ENCODE results near the gene FBXO47.

Gene FBXO47

DNA sequence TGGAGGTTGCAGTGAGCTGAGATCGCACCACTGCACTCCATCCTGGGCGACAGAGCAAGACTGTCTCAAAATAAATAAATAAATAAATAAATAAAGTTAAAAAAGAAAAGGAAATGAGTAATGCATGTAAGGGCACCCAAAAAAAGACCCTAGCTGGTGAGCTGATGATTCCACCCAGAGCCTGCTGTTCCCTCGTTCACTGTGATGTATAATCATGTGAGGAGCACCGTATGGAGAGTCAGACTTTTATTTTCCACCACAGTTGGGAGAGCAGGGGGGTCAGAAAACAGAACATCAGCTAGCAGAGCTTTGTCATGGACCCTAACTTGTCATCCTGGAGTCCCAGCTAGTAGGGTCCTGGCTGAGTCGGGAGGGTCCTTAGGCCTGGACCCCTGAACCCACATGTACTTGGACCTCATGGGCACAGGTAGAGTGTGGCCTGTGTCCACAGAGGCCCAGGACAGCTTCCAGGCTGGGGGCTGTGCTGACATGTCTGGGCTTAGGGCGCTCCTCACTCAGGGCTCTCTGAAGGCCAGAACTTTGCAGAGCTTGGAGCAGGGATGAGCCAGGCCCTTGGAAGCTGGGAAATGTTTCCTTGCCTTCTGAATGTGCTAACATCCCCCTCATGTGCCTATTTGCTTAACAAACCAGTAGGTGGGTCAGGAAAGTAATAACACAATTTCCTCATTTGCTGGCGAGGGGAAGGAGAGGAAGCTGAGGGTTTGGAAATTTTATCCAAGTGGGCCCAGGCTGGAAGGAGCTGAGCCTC, 60.6 kb downstream of the FBXO47 start:
- DNase-seq (ENCODE audit: low spot score), result no peak
- TF ChIP-seq, protein P1, sequence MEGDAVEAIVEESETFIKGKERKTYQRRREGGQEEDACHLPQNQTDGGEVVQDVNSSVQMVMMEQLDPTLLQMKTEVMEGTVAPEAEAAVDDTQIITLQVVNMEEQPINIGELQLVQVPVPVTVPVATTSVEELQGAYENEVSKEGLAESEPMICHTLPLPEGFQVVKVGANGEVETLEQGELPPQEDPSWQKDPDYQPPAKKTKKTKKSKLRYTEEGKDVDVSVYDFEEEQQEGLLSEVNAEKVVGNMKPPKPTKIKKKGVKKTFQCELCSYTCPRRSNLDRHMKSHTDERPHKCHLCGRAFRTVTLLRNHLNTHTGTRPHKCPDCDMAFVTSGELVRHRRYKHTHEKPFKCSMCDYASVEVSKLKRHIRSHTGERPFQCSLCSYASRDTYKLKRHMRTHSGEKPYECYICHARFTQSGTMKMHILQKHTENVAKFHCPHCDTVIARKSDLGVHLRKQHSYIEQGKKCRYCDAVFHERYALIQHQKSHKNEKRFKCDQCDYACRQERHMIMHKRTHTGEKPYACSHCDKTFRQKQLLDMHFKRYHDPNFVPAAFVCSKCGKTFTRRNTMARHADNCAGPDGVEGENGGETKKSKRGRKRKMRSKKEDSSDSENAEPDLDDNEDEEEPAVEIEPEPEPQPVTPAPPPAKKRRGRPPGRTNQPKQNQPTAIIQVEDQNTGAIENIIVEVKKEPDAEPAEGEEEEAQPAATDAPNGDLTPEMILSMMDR (IDR thresholded peaks at IDR 0.05; ENCODE audit: extremely low read depth, missing control alignments), result no peak

DNA sequence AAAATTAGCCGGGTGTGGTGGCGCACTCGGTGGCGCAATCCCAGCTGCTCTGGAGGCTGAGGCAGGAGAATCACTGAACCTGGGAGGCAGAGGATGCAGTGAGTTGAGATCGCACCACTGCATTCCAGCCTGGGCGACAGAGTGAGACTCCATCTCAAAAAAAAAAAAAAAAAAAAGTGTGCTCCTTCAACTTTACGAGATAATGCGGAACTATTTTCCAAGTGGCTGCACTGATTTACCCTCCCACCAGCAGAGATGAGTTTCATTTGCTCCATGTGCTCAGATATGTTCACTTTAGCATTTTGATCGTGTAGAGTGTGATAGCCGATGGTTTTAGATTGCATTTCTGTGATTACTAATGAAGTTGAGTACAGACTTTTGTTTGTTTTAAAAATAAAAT, 61.8 kb downstream of the FBXO47 start:
- DNase-seq (ENCODE audit: low spot score), result no peak
- TF ChIP-seq, protein P1 (IDR thresholded peaks at IDR 0.05; ENCODE audit: extremely low read depth, missing control alignments), result no peak

- TF ChIP-seq, protein P1 (IDR thresholded peaks at IDR 0.05; ENCODE audit: extremely low read depth, missing control alignments), result no peak
- DNase-seq (ENCODE audit: low spot score), result no peak
These were observed 62.3 kb downstream of the FBXO47 start for GRCh38 chr17:38904892-38905291.

GRCh38 chr17:38903404-38903803, 63.8 kb downstream of the FBXO47 start:
- no peak for DNase-seq (ENCODE audit: low spot score)
- TF ChIP-seq, protein P1 (IDR thresholded peaks at IDR 0.05; ENCODE audit: extremely low read depth, missing control alignments), result no peak

DNA sequence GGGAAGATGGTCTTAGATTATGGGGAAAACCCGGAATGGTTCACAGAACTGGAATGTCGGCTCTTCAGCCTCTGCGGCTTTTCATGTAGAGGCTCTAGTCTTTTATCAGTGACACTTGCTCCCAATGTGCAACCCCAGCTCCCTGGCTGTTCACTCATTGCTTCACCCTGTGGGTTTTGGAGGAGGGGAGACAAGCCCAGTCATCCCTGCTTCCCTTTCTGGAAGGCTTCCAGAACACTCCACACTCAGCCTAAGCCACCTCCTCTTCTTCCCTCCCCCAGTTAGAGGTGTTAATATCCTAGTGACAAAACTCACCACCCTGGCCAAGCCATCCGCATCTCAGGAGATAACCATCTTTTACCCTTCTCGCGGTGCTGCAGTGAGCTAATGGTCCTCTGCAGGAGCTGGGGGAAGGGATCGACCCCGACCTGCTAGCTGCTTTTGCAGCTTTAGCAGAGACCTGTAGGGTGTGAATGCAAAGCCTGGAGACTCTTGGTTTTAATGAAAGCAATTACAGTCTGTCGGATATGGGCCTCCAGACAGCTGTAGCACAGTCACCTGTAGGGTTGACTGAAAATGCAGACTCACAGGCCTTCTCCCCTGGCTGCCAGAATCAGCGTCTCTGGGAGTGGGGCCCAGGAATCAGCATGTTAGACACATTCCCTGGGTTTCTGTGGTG, 66.1 kb downstream of the FBXO47 start:
- TF ChIP-seq, protein P1 (IDR thresholded peaks at IDR 0.05; ENCODE audit: extremely low read depth, missing control alignments), result no peak
- DNase-seq (ENCODE audit: low spot score), result no peak

DNA sequence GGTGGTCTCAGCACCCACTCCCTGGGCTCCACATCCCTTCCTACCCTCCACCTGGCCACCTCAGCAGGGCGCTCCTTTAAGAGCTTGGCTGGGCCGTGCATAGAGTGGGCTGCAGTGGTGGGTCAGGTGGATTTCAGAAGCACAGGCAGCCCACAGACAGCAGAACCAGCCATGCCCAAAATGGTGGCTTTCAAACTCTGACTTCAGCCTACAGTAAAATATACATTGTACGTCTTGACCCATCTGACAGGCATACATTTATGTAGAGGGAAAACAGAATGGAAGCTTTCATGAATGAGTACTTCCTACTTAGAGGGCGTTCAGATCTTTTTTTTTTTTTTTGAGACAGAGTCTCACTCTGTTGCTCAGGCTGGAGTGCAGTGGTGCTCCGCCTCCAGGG, 67.8 kb downstream of the FBXO47 start:
- DNase-seq (ENCODE audit: low spot score), result no peak
- TF ChIP-seq, protein P1 (IDR thresholded peaks at IDR 0.05; ENCODE audit: extremely low read depth, missing control alignments), result no peak

DNA sequence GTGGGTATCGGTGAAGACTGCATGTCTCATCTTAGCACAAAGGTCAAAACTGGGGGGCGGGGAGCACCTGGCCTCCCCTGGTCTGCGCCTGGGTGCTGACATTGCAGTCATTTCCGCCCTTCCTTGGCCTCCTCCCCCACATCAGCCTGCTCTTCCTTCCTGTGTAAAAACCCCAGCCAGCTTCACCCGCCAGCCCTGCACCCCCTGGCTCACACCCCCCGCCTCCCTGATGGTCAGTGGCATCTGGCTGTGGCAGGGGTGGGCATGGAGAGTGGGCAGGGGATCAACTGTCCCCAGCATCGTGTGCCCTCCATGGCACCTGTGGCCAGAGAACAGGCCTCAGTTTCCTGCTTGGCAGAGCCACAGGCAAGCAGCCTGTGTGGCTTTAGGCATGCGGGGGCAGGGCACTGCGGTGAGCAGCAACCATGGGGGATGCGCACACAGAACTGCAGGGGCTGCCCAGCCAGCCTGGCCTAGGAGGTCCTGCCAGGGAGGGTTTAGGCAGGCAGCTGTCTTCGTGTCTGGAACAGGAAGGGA, 68.3 kb downstream of the FBXO47 start:
- DNase-seq (ENCODE audit: low spot score), result peak; percentile 90
- TF ChIP-seq, protein P1 (IDR thresholded peaks at IDR 0.05; ENCODE audit: extremely low read depth, missing control alignments), result no peak
